Suprapubic skin (tissue), 4 donors: ENCODE measurements around the gene PDZK1. TPM values are rescaled to one million over a fixed set of nuclear protein-coding genes. Genes with fewer than 3 reads are reported as not detected.
"Not testable (repeated sequence)": the region's sequence is repeated elsewhere in the genome, so short reads cannot be mapped to it uniquely, and the experiment has no call there.

ENCODE experiments used
- DNase-seq, 2 donors: peaks; one replicate each; pipeline ENCODE4 v3.0.0-alpha.2; 2019; ENCODE audit warnings: low spot score in 2 of 2
- H3K27ac ChIP-seq: fragments of 200-600 bp; sonication (generic); one replicate; pipeline ENCODE4 v1.5.1; 2019
- H3K27me3 ChIP-seq: fragments of 200-600 bp; sonication (generic); one replicate; pipeline ENCODE4 v1.5.1; 2019
- H3K36me3 ChIP-seq: fragments of 200-600 bp; sonication (generic); one replicate; pipeline ENCODE4 v1.5.1; 2019
- H3K4me1 ChIP-seq: fragments of 200-600 bp; sonication (generic); one replicate; pipeline ENCODE4 v1.5.1; 2019
- H3K4me3 ChIP-seq: fragments of 200-600 bp; sonication (generic); one replicate; pipeline ENCODE4 v1.5.1; 2019; ENCODE audit warnings: mild to moderate bottlenecking
- H3K9me3 ChIP-seq: fragments of 200-600 bp; sonication (generic); one replicate; pipeline ENCODE4 v1.5.1; 2019
- EP300 ChIP-seq: sonication (generic); formaldehyde crosslinking; IDR thresholded peaks from one replicate; pipeline ENCODE4 v1.6.1; 2017; ENCODE audit warnings: antibody characterized with exemption
- POLR2A ChIP-seq, 2 donors: fragments of 450-650 bp; IDR thresholded peaks; one replicate each; pipeline ENCODE4 v1.6.1; 2017; ENCODE audit warnings: antibody characterized with exemption in 2 of 2, mild to moderate bottlenecking in 2 of 2, moderate library complexity in 2 of 2
- POLR2AphosphoS5 ChIP-seq, 3 donors: sonication (generic); formaldehyde crosslinking; IDR thresholded peaks; one replicate each; pipeline ENCODE4 v1.6.1; 2017; ENCODE audit warnings: antibody characterized with exemption in 3 of 3
- WGBS: methylation state at CpG from one replicate; pipeline ENCODE4 v1.1.5; 2018; 5-methylcytosine and 5-hydroxymethylcytosine counted together
- total RNA-seq, 4 donors: library from RNA; depleted of rRNA; stranded (reverse); fragments of >200 nt; gene quantifications; one replicate each; pipeline ENCODE4 v1.1.0, GENCODE V29; 2016
- TF ChIP-seq, protein P1 (sequence below), 2 donors: fragments of 200-600 bp in 1 of 2; fragments of 450-650 bp in 1 of 2; sonication (generic) in 1 of 2; IDR thresholded peaks; one replicate each; pipeline ENCODE4 v1.5.1; 2016 to 2019; ENCODE audit warnings: antibody characterized with exemption in 2 of 2, mild to moderate bottlenecking in 1 of 2, moderate library complexity in 1 of 2

PDZK1 gene
- total RNA-seq, 4 donors from 2014 or later: 1.4 to 7.8 (median 3.5) TPM

DNA sequence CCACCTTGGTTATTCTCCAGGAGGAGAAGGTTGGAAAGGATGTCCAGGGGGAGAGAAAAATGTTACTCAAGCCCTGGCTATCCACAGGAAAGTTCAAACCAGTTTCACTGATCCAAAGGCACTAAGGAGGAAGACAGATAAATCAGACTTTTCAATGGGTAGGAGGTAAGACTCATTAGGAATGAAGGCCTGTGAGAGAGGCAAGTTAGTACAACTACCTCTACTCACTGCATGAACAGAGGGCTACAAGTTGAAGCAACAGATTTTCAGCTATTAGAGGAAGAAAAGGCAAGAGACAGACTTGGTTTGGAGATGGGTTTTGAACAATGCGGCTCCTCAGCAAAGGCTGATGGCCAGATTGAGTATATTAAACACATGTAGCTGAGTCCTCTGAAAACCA is 29.0 kb upstream of the PDZK1 start:
- WGBS: 90% methylated on average over 1 of the region's 1 CpG

DNA sequence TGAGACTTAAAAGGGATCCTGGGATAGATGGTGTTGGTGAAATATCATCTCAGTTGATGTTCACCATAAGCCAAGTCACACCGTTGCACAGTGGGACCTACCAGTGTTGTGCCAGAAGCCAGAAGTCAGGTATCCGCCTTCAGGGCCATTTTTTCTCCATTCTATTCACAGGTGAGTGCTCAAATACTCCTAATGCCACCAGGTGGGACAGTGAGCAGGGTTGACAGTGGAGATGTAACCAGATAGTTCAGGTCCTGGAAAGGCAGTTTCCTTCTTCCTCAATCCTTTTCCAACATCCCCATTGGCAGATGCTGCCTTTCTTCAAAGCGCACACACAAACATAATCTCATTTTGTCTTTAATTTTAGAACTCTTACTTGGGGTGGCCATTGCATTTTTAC is 23.7 kb upstream of the PDZK1 start:
- Histone ChIP-seq H3K9me3 (no peaks in the 10 kb centered on the region), H3K27me3 (no peaks in the 10 kb centered on the region), H3K4me3 (no peak overlapping the region), H3K27ac (no peak overlapping the region), H3K36me3 (no peaks in the 10 kb centered on the region), H3K4me1 (no peaks in the 10 kb centered on the region)
- no peak for DNase-seq
- WGBS: 79% methylated on average over 3 of the region's 3 CpGs
- TF ChIP-seq POLR2AphosphoS5 (IDR thresholded peaks at IDR 0.05): no peak
- TF ChIP-seq EP300: no peak
- TF ChIP-seq POLR2A (IDR thresholded peaks at IDR 0.05): no peak
- TF ChIP-seq, protein P1, sequence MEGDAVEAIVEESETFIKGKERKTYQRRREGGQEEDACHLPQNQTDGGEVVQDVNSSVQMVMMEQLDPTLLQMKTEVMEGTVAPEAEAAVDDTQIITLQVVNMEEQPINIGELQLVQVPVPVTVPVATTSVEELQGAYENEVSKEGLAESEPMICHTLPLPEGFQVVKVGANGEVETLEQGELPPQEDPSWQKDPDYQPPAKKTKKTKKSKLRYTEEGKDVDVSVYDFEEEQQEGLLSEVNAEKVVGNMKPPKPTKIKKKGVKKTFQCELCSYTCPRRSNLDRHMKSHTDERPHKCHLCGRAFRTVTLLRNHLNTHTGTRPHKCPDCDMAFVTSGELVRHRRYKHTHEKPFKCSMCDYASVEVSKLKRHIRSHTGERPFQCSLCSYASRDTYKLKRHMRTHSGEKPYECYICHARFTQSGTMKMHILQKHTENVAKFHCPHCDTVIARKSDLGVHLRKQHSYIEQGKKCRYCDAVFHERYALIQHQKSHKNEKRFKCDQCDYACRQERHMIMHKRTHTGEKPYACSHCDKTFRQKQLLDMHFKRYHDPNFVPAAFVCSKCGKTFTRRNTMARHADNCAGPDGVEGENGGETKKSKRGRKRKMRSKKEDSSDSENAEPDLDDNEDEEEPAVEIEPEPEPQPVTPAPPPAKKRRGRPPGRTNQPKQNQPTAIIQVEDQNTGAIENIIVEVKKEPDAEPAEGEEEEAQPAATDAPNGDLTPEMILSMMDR (IDR thresholded peaks at IDR 0.05): no peak

More for the DNA sequence above, 29.0 kb upstream of the PDZK1 start:
- TF ChIP-seq POLR2A (IDR thresholded peaks at IDR 0.05): no peak
- TF ChIP-seq EP300: no peak
- no peak for TF ChIP-seq POLR2AphosphoS5 (IDR thresholded peaks at IDR 0.05)
- no peak for DNase-seq
- H3K27ac ChIP-seq: no peak overlapping the region
- no peaks in the 10 kb centered on the region for H3K9me3 ChIP-seq
- no peaks in the 10 kb centered on the region for H3K27me3 ChIP-seq
- peaks cover 6% of the 10 kb centered on the region for H3K36me3 ChIP-seq
- no peaks in the 10 kb centered on the region for H3K4me1 ChIP-seq
- no peak overlapping the region for H3K4me3 ChIP-seq

DNA sequence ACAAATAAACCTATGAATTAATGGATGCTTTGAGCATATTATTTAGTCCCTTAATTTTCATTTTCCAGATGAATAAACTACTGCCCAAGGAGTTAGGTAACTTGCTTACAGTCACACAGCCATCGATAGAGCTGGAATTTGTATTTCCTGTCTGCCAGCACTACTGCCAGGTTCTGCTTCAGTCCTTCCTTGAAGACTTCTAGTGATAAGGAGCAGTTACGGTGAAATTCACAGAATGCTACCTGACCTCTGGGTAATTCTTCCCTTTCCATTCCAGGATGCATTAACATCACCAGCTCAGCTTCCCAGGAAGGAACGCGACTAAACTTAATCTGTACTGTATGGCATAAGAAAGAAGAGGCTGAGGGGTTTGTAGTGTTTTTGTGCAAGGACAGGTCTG is 23.3 kb upstream of the PDZK1 start:
- DNase-seq: no peak
- no peaks in the 10 kb centered on the region for H3K27me3 ChIP-seq
- H3K9me3 ChIP-seq: no peaks in the 10 kb centered on the region
- 91% methylated on average over 4 of the region's 4 CpGs for WGBS
- no peak overlapping the region for H3K27ac ChIP-seq
- no peak overlapping the region for H3K4me3 ChIP-seq
- no peaks in the 10 kb centered on the region for H3K4me1 ChIP-seq
- TF ChIP-seq EP300 (no peak), POLR2AphosphoS5 (IDR thresholded peaks at IDR 0.05) (no peak), POLR2A (IDR thresholded peaks at IDR 0.05) (no peak)
- TF ChIP-seq, protein P1 (IDR thresholded peaks at IDR 0.05): no peak
- H3K36me3 ChIP-seq: no peaks in the 10 kb centered on the region

DNA sequence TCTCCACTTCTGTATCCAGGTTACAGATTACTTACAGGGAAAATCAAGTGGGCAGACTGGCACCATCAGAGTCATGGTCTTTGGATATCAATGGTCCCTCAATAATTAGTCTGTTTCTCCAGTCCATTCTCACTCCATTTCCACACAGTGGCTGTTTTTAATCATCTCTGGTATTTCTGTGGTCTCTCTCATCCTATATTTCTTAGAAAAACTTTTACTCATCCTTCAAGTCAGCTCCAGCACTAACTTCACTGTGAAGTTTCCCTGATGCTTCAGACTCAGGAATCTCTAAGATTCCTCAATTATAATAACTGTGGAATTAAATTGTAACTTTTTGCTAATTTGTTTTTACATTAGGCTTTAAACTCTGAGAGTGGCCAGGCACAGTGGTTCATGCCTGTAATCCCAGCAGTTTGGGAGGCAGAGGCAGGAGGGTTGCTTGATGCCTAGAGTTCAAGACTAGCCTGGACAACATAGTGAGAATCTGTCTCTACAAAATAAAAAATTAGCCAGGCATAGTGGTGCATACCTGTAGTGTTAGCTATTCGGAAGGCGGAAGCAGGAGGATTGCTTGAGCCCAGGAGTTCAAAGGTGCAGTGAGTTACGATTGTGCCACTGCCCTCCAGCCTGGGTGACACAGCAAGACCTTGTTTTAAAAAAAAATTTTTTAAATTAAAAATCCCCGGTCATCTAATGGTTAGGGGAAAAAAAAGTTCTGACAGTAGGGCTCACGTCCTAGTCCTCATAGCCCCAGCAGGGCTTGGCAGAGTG is 22.7 kb upstream of the PDZK1 start:
- Histone ChIP-seq H3K27me3 (no peaks in the 10 kb centered on the region), H3K27ac (no peak overlapping the region), H3K36me3 (no peaks in the 10 kb centered on the region), H3K4me1 (no peaks in the 10 kb centered on the region), H3K4me3 (no peak overlapping the region), H3K9me3 (no peaks in the 10 kb centered on the region)
- no peak for DNase-seq
- WGBS: 83% methylated on average over 5 of the region's 5 CpGs
- TF ChIP-seq, protein P1 (IDR thresholded peaks at IDR 0.05): no peak
- TF ChIP-seq POLR2A (IDR thresholded peaks at IDR 0.05) (no peak), POLR2AphosphoS5 (IDR thresholded peaks at IDR 0.05) (no peak), EP300 (no peak)

DNA sequence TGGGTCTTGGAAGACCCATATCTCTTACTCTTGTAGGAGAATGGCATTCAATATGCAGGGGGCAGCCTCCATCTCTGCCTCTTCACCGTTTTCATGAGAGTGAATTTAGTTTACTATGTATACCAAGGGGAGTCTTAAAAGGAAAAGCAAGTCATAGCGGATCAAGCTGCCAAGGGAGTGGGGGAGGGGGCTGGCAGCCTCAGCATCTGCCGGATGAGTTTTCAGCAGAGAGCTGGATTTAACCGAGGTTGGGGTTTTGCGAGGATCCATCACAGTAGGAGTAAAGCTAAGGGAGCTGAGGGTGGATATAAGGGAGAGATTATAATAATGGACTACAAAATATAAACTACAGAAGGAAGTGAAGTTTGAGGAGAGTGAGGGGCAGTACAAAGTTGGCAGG is 22.0 kb upstream of the PDZK1 start:
- Histone ChIP-seq H3K4me1 (no peaks in the 10 kb centered on the region), H3K4me3 (no peak overlapping the region), H3K36me3 (no peaks in the 10 kb centered on the region), H3K27ac (no peak overlapping the region), H3K9me3 (no peaks in the 10 kb centered on the region), H3K27me3 (no peaks in the 10 kb centered on the region)
- DNase-seq: no peak
- 55% methylated on average over 5 of the region's 5 CpGs for WGBS
- no peak for TF ChIP-seq EP300
- TF ChIP-seq POLR2A (IDR thresholded peaks at IDR 0.05): no peak
- TF ChIP-seq POLR2AphosphoS5 (IDR thresholded peaks at IDR 0.05): no peak
- TF ChIP-seq, protein P1 (IDR thresholded peaks at IDR 0.05): no peak

DNA sequence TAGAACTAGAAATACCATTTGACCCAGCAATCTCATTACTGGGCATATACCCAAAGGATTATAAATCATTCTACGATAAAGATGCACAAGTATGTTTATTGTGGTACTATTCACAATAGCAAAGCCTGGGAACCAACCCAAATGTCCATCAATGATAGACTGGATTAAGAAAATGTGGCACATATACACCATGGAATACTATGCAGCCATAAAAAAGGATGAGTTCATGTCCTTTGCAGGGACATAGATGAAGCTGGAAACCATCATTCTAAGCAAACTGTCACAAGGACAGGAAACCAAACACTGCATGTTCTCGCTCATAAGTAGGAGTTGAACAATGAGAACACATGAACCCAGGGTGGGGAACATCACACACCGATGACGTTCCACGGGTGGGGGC is 19.0 kb upstream of the PDZK1 start:
- H3K4me1 ChIP-seq, DNase-seq, H3K27me3 ChIP-seq, H3K4me3 ChIP-seq, H3K9me3 ChIP-seq, H3K36me3 ChIP-seq, H3K27ac ChIP-seq: not testable (repeated sequence)
- 94% methylated on average over 5 of the region's 5 CpGs for WGBS
